Middle frontal gyrus (tissue), 1 donor: ENCODE results near the gene KIR3DL2.
"Not testable (repeated sequence)": the region's sequence is repeated elsewhere in the genome, so short reads cannot be mapped to it uniquely, and the experiment has no call there.

Experiments
- DNase-seq: peaks from one replicate; pipeline ENCODE4 v3.0.0-alpha.2; 2015; ENCODE audit warnings: low spot score; ENCODE audit errors: extremely low spot score

The KIR3DL2 gene

GRCh38 chr19:54863459-54863858 is 13.2 kb downstream of the KIR3DL2 start:
- not testable (repeated sequence) for DNase-seq

GRCh38 chr19:54871696-54872095 is 21.5 kb downstream of the KIR3DL2 start:
- DNase-seq = no peak

- no peak for DNase-seq
Measured at GRCh38 chr19:54873990-54874389, 23.7 kb downstream of the KIR3DL2 start, which contains the start of gene FCAR. FCAR (plus strand) TSS chr19:54874235; CDS start chr19:54874290, 55 bp downstream.

- DNase-seq = no peak
Measured at GRCh38 chr19:54875506-54875905, 25.3 kb downstream of the KIR3DL2 start.

GRCh38 chr19:54877471-54877870 is 27.2 kb downstream of the KIR3DL2 start:
- no peak for DNase-seq

GRCh38 chr19:54881884-54882283 is 31.6 kb downstream of the KIR3DL2 start:
- DNase-seq = no peak

- no peak for DNase-seq
Measured at GRCh38 chr19:54882758-54883157, 32.5 kb downstream of the KIR3DL2 start.

DNA sequence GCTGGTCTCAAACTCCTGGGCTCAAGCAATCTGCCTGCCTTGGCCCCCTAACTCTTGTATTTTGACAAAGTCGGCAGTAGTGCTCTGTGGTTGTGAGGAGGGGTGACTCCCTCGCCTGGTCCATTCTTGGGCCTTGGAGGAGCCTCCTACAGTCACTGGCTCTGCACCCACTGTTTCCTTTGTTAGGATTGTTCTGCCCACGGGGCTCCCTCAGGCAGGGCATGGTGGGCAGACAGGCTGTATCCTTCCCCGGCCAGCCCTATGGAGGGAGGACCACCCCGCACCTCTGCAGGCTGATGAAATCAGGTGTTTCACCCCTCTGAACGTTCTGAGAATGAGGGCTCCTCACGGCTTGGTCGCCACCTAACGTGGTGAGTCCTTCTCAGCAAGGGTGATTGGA is 33.0 kb downstream of the KIR3DL2 start:
- no peak for DNase-seq

GRCh38 chr19:54888239-54888638 is 38.0 kb downstream of the KIR3DL2 start:
- no peak for DNase-seq

GRCh38 chr19:54889566-54889965 is 39.3 kb downstream of the KIR3DL2 start:
- no peak for DNase-seq

- DNase-seq = no peak
Measured at GRCh38 chr19:54893406-54893805, 43.2 kb downstream of the KIR3DL2 start.

DNA sequence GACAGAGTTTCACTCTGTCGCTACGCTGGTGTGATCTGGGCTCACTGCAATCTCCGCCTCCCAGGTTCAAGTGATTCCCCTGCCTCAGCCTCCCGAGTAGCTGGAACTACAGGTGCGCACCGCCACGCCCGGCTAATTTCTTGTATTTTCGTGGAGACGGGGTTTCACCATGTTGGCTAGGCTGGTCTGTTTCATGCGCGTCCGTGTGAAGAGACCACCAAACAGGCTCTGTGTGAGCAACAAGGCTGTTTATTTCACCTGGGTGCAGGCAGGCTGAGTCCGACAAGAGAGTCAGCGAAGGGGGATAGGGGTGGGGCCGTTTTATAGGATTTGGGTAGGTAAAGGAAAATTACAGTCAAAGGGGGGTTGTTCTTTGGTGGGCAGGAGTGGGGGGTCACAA is 43.9 kb downstream of the KIR3DL2 start:
- DNase-seq = not testable (repeated sequence)

DNA sequence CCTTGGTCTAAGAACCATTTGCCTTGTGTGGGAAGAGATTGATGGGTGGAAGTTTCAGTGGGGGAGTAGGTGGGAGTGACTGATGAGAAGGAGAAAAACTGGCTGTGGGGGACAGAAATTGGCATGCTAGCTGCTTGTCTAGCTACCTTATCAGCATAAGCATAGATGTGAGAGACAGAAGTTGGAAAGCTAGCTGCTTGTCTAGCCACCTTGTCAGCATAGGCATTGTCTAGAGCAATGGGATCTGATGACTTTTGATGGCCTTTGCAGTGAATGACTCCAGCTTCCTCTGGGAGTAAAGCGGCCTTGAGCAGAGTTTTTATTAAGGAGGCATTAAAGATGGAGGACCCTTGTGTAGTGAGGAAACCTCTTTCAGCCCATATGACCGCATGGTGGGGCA is 45.8 kb downstream of the KIR3DL2 start:
- no peak for DNase-seq

DNA sequence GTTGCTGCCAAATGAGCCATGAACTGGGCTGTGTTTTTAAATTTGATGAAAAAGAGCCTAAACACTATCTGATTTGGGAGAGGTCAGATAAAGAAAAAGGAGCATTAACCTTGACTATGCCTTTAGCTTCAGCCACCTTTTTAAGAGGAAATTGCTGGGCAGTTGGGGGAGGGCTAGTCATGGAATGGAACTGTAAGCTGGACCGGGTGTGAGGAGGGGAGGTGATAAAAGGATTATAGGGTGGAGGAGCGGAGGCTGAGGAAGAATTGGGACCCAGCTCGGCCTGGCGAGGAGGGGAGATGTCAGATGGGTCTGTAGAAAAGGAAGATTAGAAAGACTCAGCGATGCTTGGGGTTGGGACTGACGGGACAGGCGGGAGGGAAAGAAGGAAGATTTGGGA is 48.4 kb downstream of the KIR3DL2 start:
- DNase-seq = not testable (repeated sequence)

GRCh38 chr19:54899646-54900045 is 49.4 kb downstream of the KIR3DL2 start:
- not testable (repeated sequence) for DNase-seq

DNA sequence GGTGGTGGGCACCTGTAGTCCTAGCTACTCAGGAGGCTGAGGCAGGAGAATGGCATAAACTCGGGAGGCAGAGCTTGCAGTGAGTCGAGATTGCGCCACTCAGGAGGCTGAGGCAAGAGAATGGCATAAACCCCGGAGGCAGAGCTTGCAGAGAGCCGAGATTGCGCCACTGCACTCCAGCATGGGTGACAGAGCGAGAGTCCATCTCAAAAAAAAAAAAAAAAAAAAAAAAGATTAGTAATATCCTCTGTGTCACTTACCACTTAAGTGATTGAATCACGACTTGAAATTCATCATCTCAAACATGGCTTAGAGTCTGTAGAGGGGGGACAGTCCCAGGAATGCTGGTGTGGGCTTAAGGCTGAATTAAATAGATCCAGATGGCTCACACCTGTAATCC is 50.9 kb downstream of the KIR3DL2 start:
- not testable (repeated sequence) for DNase-seq

DNA sequence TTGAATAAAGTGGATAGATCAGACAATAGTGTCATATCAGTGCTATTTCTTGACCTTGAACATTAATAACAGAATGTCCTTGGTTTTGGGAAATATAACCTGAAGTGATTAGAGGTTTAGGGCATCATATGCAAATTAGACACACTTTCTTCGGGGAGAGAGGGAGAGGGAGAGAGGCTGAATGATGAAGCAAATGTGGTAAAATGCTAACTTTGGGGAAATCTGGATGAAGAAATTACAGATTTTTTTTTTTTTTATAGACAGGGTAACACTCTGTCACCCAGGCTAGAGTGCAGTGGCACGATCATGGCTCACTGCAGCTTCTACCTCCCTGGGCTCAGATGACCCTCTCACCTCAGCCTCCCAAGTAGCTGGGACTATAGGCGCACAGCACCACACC is 51.8 kb downstream of the KIR3DL2 start:
- no peak for DNase-seq

GRCh38 chr19:54903303-54903702 is 53.1 kb downstream of the KIR3DL2 start:
- DNase-seq = no peak

- DNase-seq = not testable (repeated sequence)
Measured at GRCh38 chr19:54904261-54904660, 54.0 kb downstream of the KIR3DL2 start.

DNA sequence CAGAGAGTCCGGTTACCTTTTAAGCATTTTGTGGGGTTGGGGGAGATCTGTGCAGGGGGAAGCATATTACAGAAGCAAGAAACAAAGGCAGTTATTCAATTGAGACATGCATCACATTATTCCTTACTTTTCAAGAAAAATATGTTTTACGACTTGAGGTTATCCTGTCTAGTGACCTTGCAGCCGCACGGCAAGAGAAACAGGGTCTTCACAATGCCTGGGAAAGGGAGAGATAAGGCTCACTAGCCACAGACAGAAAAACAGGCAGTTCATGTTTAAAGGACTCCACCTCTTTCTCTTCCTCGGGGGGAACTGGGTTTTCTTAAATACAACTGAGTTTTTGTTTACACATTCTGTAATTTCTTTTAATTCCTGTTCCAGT is 55.2 kb downstream of the KIR3DL2 start:
- DNase-seq = no peak

DNA sequence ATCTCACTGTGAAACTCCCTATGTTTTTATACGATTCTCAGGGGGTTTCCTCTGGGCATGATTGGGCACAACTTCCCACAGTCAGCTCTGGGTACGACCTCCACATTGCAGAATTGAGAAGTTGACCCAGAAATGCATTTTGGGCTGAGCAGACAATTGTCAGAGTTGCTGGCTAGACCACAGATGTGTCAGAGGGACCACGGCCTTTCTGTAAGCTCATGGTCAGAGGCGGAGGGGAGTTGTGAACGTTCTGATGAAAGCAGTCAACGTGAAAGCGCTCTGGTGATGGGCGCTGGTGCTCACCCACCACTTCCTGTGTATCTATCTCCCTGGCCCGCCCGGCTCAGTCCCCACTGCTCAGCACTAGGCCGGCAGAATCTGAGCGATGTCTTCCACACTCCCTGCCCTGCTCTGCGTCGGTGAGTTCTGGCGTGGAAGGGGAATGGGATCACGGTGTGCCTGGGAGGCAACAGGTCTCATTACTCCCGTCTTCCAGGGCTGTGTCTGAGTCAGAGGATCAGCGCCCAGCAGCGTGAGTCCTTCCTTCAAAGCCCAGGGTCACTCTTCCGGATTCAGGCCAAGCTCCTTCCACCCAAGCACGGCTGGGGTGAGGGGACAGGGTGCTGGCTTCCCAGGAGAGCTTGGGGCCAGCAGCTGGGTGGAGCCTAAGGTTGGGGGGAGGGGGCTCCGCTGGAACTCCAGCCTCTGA is 55.7 kb downstream of the KIR3DL2 start, which contains the start of gene NCR1:
Gene NCR1 (plus strand): TSS at position 346 of the 709 bp plus-strand sequence. CDS start 40 bp downstream, at position 386.
- no peak for DNase-seq

DNA sequence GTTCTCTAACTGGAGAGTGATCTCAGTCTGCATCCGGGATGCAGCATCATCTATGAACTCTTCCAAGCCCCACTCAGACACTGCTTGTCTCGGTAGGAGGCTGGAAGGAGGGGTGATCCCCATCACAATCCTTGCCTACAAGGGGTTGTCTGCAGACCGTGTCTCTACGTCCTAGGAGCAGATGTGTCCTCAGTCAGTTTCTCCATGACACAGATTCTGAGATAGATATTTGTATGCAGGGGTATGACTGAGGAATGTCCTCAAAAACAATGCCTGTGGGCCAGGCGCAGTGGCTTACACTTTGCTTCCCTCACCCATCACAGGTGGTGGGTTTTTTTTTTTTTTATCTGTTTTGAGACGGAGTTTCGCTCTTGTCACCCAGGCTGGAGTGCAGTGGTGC is 56.6 kb downstream of the KIR3DL2 start:
- no peak for DNase-seq

- not testable (repeated sequence) for DNase-seq
Measured at GRCh38 chr19:54907899-54908298, 57.7 kb downstream of the KIR3DL2 start.
